Fibroblast of lung (primary cell): ENCODE data around the gene GET4. TPM values are rescaled to one million over a fixed set of nuclear protein-coding genes. Genes with fewer than 3 reads are reported as not detected.

ENCODE experiments used
- DNase-seq, 2 donors: peaks; one replicate each; pipeline versions ENCODE4 v3.0.0 to v3.0.0-alpha.2; 2010; ENCODE audit warnings: low read depth in 2 of 2
- H2AFZ ChIP-seq: 2 replicates; pipeline ENCODE4 v1.5.1; 2012; ENCODE audit warnings: low read length, control low read depth, inconsistent platforms
- H3K27ac ChIP-seq: 2 replicates; pipeline ENCODE4 v1.5.1; 2011; ENCODE audit warnings: low read length, control low read depth; ENCODE audit not compliant: insufficient read depth
- H3K27me3 ChIP-seq: 2 replicates; pipeline ENCODE4 v1.5.1; 2011; ENCODE audit warnings: mild to moderate bottlenecking, low read length; ENCODE audit not compliant: control insufficient read depth, insufficient read depth
- H3K36me3 ChIP-seq: 2 replicates; pipeline ENCODE4 v1.5.1; 2011; ENCODE audit warnings: low read length; ENCODE audit not compliant: control insufficient read depth, insufficient read depth
- H3K4me1 ChIP-seq: 2 replicates; pipeline ENCODE4 v1.5.1; 2011; ENCODE audit warnings: low read length; ENCODE audit not compliant: control insufficient read depth, insufficient read depth; ENCODE audit errors: extremely low read depth
- H3K4me2 ChIP-seq: 2 replicates; pipeline ENCODE4 v1.5.1; 2011; ENCODE audit warnings: low read length, control low read depth; ENCODE audit not compliant: insufficient read depth; ENCODE audit errors: extremely low read depth
- H3K4me3 ChIP-seq, 4 experiments: fragments of 200-600 bp in 1 of 4; sonication (generic) in 1 of 4; replicated peaks in 1 of 4; 2 replicates each; pipeline ENCODE4 v1.5.1; 2011 to 2016; ENCODE audit warnings: low read length in 4 of 4, low read depth in 3 of 4, mild to moderate bottlenecking in 3 of 4, control low read depth in 2 of 4, inconsistent platforms in 1 of 4, mixed read lengths in 1 of 4; ENCODE audit not compliant: insufficient read depth in 1 of 4; ENCODE audit errors: control extremely low read depth in 1 of 4
- H3K79me2 ChIP-seq: 2 replicates; pipeline ENCODE4 v1.5.1; 2012; ENCODE audit warnings: mild to moderate bottlenecking, low read length, inconsistent platforms; ENCODE audit not compliant: control insufficient read depth, insufficient read depth
- H3K9ac ChIP-seq: 2 replicates; pipeline ENCODE4 v1.5.1; 2011; ENCODE audit warnings: mild to moderate bottlenecking, low read length, control low read depth; ENCODE audit not compliant: insufficient read depth
- H3K9me3 ChIP-seq: 2 replicates; pipeline ENCODE4 v1.5.1; 2012; ENCODE audit warnings: low read depth, low read length; ENCODE audit not compliant: control insufficient read depth, insufficient read depth
- H4K20me1 ChIP-seq: 2 replicates; pipeline ENCODE4 v1.5.1; 2011; ENCODE audit warnings: low read length; ENCODE audit not compliant: control insufficient read depth, insufficient read depth; ENCODE audit errors: extremely low read depth
- CTCF ChIP-seq, 2 donors: IDR thresholded peaks in 1 of 2; conservative IDR thresholded peaks in 1 of 2; 1 replicate in 1 of 2; 2 replicates in 1 of 2; pipeline ENCODE4 v1.5.1; 2011 to 2012; ENCODE audit warnings: low read length in 2 of 2, control low read depth in 1 of 2, inconsistent platforms in 1 of 2, low read depth in 1 of 2, mild to moderate bottlenecking in 1 of 2
- EZH2 ChIP-seq: IDR thresholded peaks from 2 replicates; pipeline ENCODE4 v1.5.1; 2012; ENCODE audit warnings: low read length, control low read depth, mild to moderate bottlenecking; ENCODE audit errors: missing control alignments
- polyA plus RNA-seq, 2 donors: library from polyadenylated mRNA; depleted of rRNA in 1 of 2; stranded (reverse) in 1 of 2; unstranded in 1 of 2; fragments of >200 nt; gene quantifications; 2 replicates each; pipeline ENCODE4 v1.2.1, GENCODE V29; 2011 to 2012; ENCODE audit warnings: missing spikeins in 1 of 2
- total RNA-seq: library from RNA; depleted of rRNA; stranded (reverse); fragments of >200 nt; gene quantifications from 2 replicates; pipeline ENCODE4 v1.2.1, GENCODE V29; 2014

Gene GET4
- total and polyA plus RNA-seq, 2 donors (not counting 1 experiment from before 2014, with no cell fraction given), result 13.4 to 23.1 TPM

- Histone ChIP-seq H4K20me1 (no peaks in the 10 kb centered on the region), H3K4me3 (no peak overlapping the region), H3K27ac (no peak overlapping the region), H2AFZ (no peak overlapping the region), H3K9me3 (no peaks in the 10 kb centered on the region), H3K4me1 (no peaks in the 10 kb centered on the region), H3K36me3 (peaks cover 19% of the 10 kb centered on the region), H3K27me3 (no peaks in the 10 kb centered on the region), H3K4me2 (no peak overlapping the region), H3K79me2 (peaks cover 44% of the 10 kb centered on the region), H3K9ac (no peak overlapping the region)
- TF ChIP-seq EZH2 (no peak), CTCF (conservative IDR thresholded peaks at IDR 0.05 in 1 of 2, IDR thresholded peaks at IDR 0.05 in 1 of 2; ENCODE audit: low read depth in 1 of 2, low read length in 2 of 2) (no peak)
- DNase-seq, result no peak
These were observed 10.5 kb downstream of the GET4 start for GRCh38 chr7:886626-887487.

GRCh38 chr7:887488-887820 is 11.1 kb downstream of the GET4 start:
- no peaks in the 10 kb centered on the region for H4K20me1 ChIP-seq

More at GRCh38 chr7:887488-887820, 11.1 kb downstream of the GET4 start:
- Histone ChIP-seq H3K4me3 (no peak overlapping the region), H3K79me2 (peaks cover 40% of the 10 kb centered on the region), H3K27me3 (no peaks in the 10 kb centered on the region), H3K4me2 (no peak overlapping the region), H2AFZ (no peak overlapping the region), H3K4me1 (no peaks in the 10 kb centered on the region), H3K27ac (no peak overlapping the region), H3K36me3 (peaks cover 22% of the 10 kb centered on the region), H3K9me3 (no peaks in the 10 kb centered on the region), H3K9ac (no peak overlapping the region)
- DNase-seq, result no peak
- TF ChIP-seq EZH2 (no peak), CTCF (conservative IDR thresholded peaks at IDR 0.05 in 1 of 2, IDR thresholded peaks at IDR 0.05 in 1 of 2; ENCODE audit: low read depth in 1 of 2, low read length in 2 of 2) (no peak)
